ENCODE measurements around the gene ZNF275. TPM values are rescaled to one million over a fixed set of nuclear protein-coding genes. Genes with fewer than 3 reads are reported as not detected.

Gene ZNF275
- total and polyA plus RNA-seq, 2 of the 8 experiments (the other 6 are each of a cell fraction or from before 2014, with no cell fraction given) = 8.2 to 9.1 TPM

DNA sequence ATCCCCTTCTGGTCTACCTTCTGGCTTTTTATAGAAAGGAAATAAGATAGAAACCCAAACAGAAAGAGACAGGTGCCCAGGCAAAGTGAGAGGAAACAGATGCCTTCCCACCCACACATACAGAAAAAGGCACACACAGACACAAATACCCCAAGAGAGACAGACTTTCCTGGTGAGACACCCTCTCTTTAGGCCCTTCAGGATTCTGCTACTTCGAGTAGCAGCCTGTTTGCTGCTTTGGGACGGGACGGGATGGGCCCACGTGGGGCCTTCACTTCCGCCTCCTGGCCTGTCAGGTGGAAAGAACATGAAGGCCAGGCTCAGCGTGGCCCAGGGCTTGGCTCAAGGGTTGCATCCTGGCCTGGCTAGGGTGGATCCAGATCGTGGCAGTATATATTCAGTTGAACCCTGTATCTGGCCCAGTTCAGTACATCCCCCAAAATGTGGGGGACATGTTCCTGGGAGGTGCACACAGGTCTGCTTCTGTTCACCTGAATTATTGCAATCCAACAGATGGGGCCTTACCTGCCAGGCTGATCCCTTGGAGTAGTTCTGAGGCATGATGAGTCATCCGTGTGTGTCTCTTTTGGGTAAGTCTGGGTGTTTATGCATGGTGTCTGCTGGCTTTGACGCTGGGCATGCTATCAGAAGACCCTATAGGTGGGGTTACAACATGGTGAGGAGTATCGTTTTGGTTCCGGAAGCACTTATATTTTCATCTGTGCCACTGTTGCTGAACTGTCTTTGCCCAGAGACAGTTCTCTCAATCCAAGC lies 2.4 kb downstream of the ZNF275 start:
- H3K9ac ChIP-seq (replicated peaks in 1 of 4; ENCODE audit: extremely low read depth in 1 of 4, low read depth in 3 of 4, low read length in 3 of 4) = no peak overlapping the region
- no peak overlapping the region for H2BK12ac ChIP-seq (ENCODE audit: low read depth, low read length)
- no peak overlapping the region for H3K14ac ChIP-seq (ENCODE audit: insufficient read length)
- no peak overlapping the region for H2BK20ac ChIP-seq (ENCODE audit: low read length)
- H2AK5ac ChIP-seq (ENCODE audit: low read depth, low read length) = no peak overlapping the region
- H3K27ac ChIP-seq (ENCODE audit: low read depth, low read length) = no peak overlapping the region
- no peak overlapping the region for H4K91ac ChIP-seq (replicated peaks; ENCODE audit: insufficient read length, low read length)
- no peak overlapping the region for H3K56ac ChIP-seq (replicated peaks; ENCODE audit: insufficient read length, low read depth, low read length)
- no peaks in the 10 kb centered on the region; the same call in 1 of the 2 replicates for H3K23me2 ChIP-seq (ENCODE audit: low read depth, low read length)
- no peak overlapping the region for H2BK5ac ChIP-seq (ENCODE audit: low read depth, low read length)
- H4K20me1 ChIP-seq (replicated peaks in 1 of 2; ENCODE audit: control insufficient read depth in 1 of 2, insufficient read depth in 2 of 2, low read length in 2 of 2) = peaks cover 0 to 2% of the 10 kb centered on the region in 2 experiments
- peaks cover 0 to 15% (median 0%) of the 10 kb centered on the region in 4 experiments; a peak in 1 of 8 replicates for H3K36me3 ChIP-seq (ENCODE audit: control insufficient read depth in 2 of 4, insufficient read depth in 4 of 4, low read length in 3 of 4)
- TF ChIP-seq TAF7 (optimal IDR thresholded peaks at IDR 0.05; ENCODE audit: borderline replicate concordance, low read depth, low read length) = no peak
- no peak for TF ChIP-seq SIRT6 (IDR thresholded peaks at IDR 0.05; ENCODE audit: low read length)
- TF ChIP-seq BACH1 (IDR thresholded peaks at IDR 0.05; ENCODE audit: low read length) = no peak
- TF ChIP-seq, protein P1, sequence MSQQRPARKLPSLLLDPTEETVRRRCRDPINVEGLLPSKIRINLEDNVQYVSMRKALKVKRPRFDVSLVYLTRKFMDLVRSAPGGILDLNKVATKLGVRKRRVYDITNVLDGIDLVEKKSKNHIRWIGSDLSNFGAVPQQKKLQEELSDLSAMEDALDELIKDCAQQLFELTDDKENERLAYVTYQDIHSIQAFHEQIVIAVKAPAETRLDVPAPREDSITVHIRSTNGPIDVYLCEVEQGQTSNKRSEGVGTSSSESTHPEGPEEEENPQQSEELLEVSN (IDR thresholded peaks at IDR 0.05) = no peak
- no peak for TF ChIP-seq CTBP2 (IDR thresholded peaks at IDR 0.05; ENCODE audit: borderline replicate concordance, insufficient read depth, insufficient read length, low read length)
- TF ChIP-seq RBBP5 (IDR thresholded peaks at IDR 0.05; ENCODE audit: borderline replicate concordance, low read depth, low read length) = no peak
- no peak for TF ChIP-seq RFX5 (IDR thresholded peaks at IDR 0.05; ENCODE audit: borderline replicate concordance, low read depth, low read length)
- no peak for TF ChIP-seq POLR2AphosphoS5 (IDR thresholded peaks at IDR 0.05; ENCODE audit: low read depth, low read length)
- no peak for TF ChIP-seq EP300 (IDR thresholded peaks at IDR 0.05; ENCODE audit: borderline replicate concordance in 1 of 2, low read depth in 2 of 2, low read length in 2 of 2)
- TF ChIP-seq CHD1 (IDR thresholded peaks at IDR 0.05; ENCODE audit: low read depth, low read length) = no peak
- DNase-seq (ENCODE audit: low read depth in 1 of 2, low spot score in 2 of 2) = no peak
- H3K4me2 ChIP-seq (ENCODE audit: insufficient read depth in 1 of 2, low read depth in 2 of 2, low read length in 2 of 2) = peak overlapping the region in 1 of 2 experiments; percentile 60; a peak in 1 of 4 replicates
- H3K23ac ChIP-seq (ENCODE audit: insufficient read length) = no peak overlapping the region
- H2BK15ac ChIP-seq (ENCODE audit: low read length) = no peak overlapping the region
- no peak overlapping the region for H4K8ac ChIP-seq (ENCODE audit: extremely low read depth, insufficient read depth, low read length)
- no peak overlapping the region for H3K4ac ChIP-seq (replicated peaks; ENCODE audit: insufficient read length, low read depth, low read length)
- CTCF ChIA-PET (ENCODE audit: partially characterized antibody) = no interaction called here
- no peak overlapping the region for H2AFZ ChIP-seq (ENCODE audit: low read length)
- no peak overlapping the region for H4K5ac ChIP-seq (ENCODE audit: insufficient read length, low read depth, low read length)
- no peak overlapping the region for H2BK120ac ChIP-seq (replicated peaks; ENCODE audit: low read depth, low read length)
- peaks cover 0 to 5% of the 10 kb centered on the region in 2 experiments; a peak in 2 of 4 replicates for H3K79me2 ChIP-seq (ENCODE audit: control insufficient read depth in 1 of 2, insufficient read depth in 2 of 2, low read length in 2 of 2)
- no peak overlapping the region for H3K18ac ChIP-seq (ENCODE audit: extremely low read depth, low read length)
- no peak for FAIRE-seq
- no peaks in the 10 kb centered on the region for H3K27me3 ChIP-seq (replicated peaks in 1 of 4; ENCODE audit: control insufficient read depth in 3 of 4, extremely low read depth in 1 of 4, insufficient read depth in 3 of 4, low read length in 3 of 4)
- POLR2A ChIA-PET (ENCODE audit: partially characterized antibody) = interaction anchor here (2.9 kb wide), 1 partner anchor 14 kb away, joined by 9 read pairs; no protein-coding TSS in a partner anchor
- H3K79me1 ChIP-seq (ENCODE audit: low read depth, low read length) = peaks cover 2% of the 10 kb centered on the region; the same call in 1 of the 2 replicates
- H3K4me1 ChIP-seq (replicated peaks in 1 of 4; ENCODE audit: control insufficient read depth in 3 of 4, insufficient read depth in 4 of 4, low read length in 3 of 4) = peaks cover 0 to 6% (median 0%) of the 10 kb centered on the region in 4 experiments; a peak in 1 of 7 replicates
- 75% methylated on average over 7 of the region's 11 CpGs; no CpG with 5 or more reads in 1 of the 2 experiments for WGBS, 2 experiments (ENCODE audit: extremely low coverage in 1 of 2, insufficient coverage in 1 of 2, insufficient read length in 1 of 2, insufficient replicate concordance in 2 of 2, low coverage in 1 of 2, low lambda C conversion rate in 2 of 2, missing lambda C conversion rate in 1 of 2)
- H3K9me3 ChIP-seq (ENCODE audit: insufficient read depth in 2 of 2, low read depth in 1 of 2, low read length in 1 of 2) = no peaks in the 10 kb centered on the region
- no peak overlapping the region for H3K4me3 ChIP-seq (ENCODE audit: extremely low read depth in 1 of 4, insufficient read depth in 2 of 4, low read depth in 3 of 4, low read length in 4 of 4)

Measured in H1 (cell line).